Aorta (tissue), 5 donors: ENCODE measurements around the gene APOLD1. TPM values are rescaled to one million over a fixed set of nuclear protein-coding genes. Genes with fewer than 3 reads are reported as not detected.
A peak's percentile ranks its signal among the peaks of the same experiment; 100 is the strongest.

Source experiments
- ATAC-seq: fragments of 200-7000 bp; cut with Tn5 transposase; one replicate; pipeline ENCODE4 v1.9.1; 2022; ENCODE audit warnings: moderate library complexity; ENCODE audit not compliant: low FRiP score
- DNase-seq, 2 donors: peaks; one replicate each; pipeline ENCODE4 v3.0.0-alpha.2; 2020
- H3K27ac ChIP-seq, 2 donors: one replicate each; pipeline ENCODE4 v1.5.1; 2013; ENCODE audit warnings: low read length in 2 of 2, mild to moderate bottlenecking in 2 of 2, moderate library complexity in 2 of 2, control low read depth in 1 of 2, inconsistent platforms in 1 of 2, low read depth in 1 of 2
- H3K27me3 ChIP-seq, 2 donors: one replicate each; pipeline ENCODE4 v1.6.1; 2013; ENCODE audit warnings: control low read depth in 1 of 2, low read length in 1 of 2, mild to moderate bottlenecking in 1 of 2, moderate library complexity in 1 of 2; ENCODE audit not compliant: insufficient read depth in 2 of 2, control insufficient read depth in 1 of 2
- H3K36me3 ChIP-seq, 2 donors: one replicate each; pipeline ENCODE4 v1.6.1; 2013; ENCODE audit warnings: control low read depth in 1 of 2, low read length in 1 of 2, mild to moderate bottlenecking in 1 of 2; ENCODE audit not compliant: insufficient read depth in 2 of 2, control insufficient read depth in 1 of 2
- H3K4me1 ChIP-seq, 2 donors: one replicate each; pipeline ENCODE4 v1.6.1; 2013; ENCODE audit warnings: low read length in 2 of 2, control low read depth in 1 of 2, mild to moderate bottlenecking in 1 of 2, moderate library complexity in 1 of 2; ENCODE audit not compliant: insufficient read depth in 2 of 2, control insufficient read depth in 1 of 2
- H3K4me3 ChIP-seq, 2 donors: one replicate each; pipeline ENCODE4 v1.5.1; 2013; ENCODE audit warnings: low read length in 2 of 2, control low read depth in 1 of 2, mild to moderate bottlenecking in 1 of 2
- H3K9me3 ChIP-seq: one replicate; pipeline ENCODE4 v1.6.1; 2013; ENCODE audit warnings: mild to moderate bottlenecking, low read length; ENCODE audit not compliant: control insufficient read depth
- WGBS, 2 donors: extraction: QIAGEN DNeasy Blood & Tissue Kit; methylation state at CpG; one replicate each; pipeline ENCODE4 v1.1.7; 2013; 5-methylcytosine and 5-hydroxymethylcytosine counted together
- intact Hi-C, 2 donors: fragments of 100-400 bp; cut with DNase I; formaldehyde crosslinking; loops; one replicate each; pipeline versions ENCODE4 v1.14.2 to v1.15.0; 2022
- polyA plus RNA-seq, 2 donors: library from polyadenylated mRNA; stranded (reverse); fragments of 200-250 nt; gene quantifications; one replicate each; pipeline ENCODE4 v1.2.3, GENCODE V29; 2013
- total RNA-seq, 2 donors: library from RNA; stranded (reverse); fragmentation: NEBNext Ultra II Directional; extraction: Animal tissue kit (Norgen Biotek cat#: 25700); gene quantifications; one replicate each; pipeline ENCODE4 v1.2.1, GENCODE V29; 2021
- donor health status: healthy with polysubstance abuse.
- donor health status: Bipolar disorder and iron deficiency.
- donor health status: DM: no; HTN: no; CAD: no.
- donor health status: DM: no; HTN: no; CAD: no.
- donor health status: DM: yes; HTN: yes; CAD: no.

Gene APOLD1
- total and polyA plus RNA-seq, 4 donors = 0.67 to 94.0 (median 10.5) TPM

GRCh38 chr12:12807970-12808702, 22.7 kb downstream of the APOLD1 start:
- Histone ChIP-seq H3K27ac (no peak overlapping the region), H3K4me3 (no peak overlapping the region), H3K4me1 (no peaks in the 10 kb centered on the region), H3K27me3 (no peaks in the 10 kb centered on the region), H3K36me3 (no peaks in the 10 kb centered on the region), H3K9me3 (no peaks in the 10 kb centered on the region)
- ATAC-seq (peak; percentile 31), DNase-seq (peak in 1 of 2 donors; percentile 71)
- WGBS, 2 donors = 58 to 66% methylated on average over 11 of the region's 11 CpGs
- intact Hi-C loops = loop anchor here in 1 of 2 donors (10.0 kb wide), 1 partner anchor 287 kb away; no protein-coding TSS in a partner anchor

DNA sequence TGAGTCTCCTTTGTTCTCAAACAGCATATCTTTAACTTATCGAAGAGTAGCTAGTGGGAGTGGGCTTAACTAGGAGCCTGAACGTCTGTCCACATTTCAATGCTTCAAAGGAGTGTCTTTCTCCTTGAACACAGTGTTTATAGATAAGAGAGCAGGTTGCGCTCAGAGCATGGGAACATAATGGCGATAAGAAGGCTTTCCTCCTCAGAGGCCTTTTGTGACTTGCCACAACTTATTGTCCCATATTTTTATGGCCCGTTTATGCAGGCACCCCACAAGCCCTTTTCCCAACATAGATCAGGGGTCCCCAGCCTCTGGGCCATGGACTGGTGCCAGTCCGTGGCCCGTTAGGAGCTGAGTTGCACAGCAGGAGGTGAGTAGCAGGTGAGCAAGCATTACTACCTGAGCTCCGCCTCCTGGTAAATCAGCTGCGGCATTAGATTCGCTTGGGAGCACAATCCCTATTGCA, 25.1 kb downstream of the APOLD1 start:
- no peak overlapping the region for H3K27ac ChIP-seq
- H3K4me3 ChIP-seq = no peak overlapping the region
- no peaks in the 10 kb centered on the region for H3K27me3 ChIP-seq
- 85 to 89% methylated on average over 10 of the region's 10 CpGs for WGBS, 2 donors
- no peak for ATAC-seq
- intact Hi-C loops = loop anchor here in 1 of 2 donors (10.0 kb wide), 1 partner anchor 404 kb away; no protein-coding TSS in a partner anchor
- DNase-seq = no peak
- H3K4me1 ChIP-seq = peaks cover 0 to 8% of the 10 kb centered on the region in 2 donors
- no peaks in the 10 kb centered on the region for H3K9me3 ChIP-seq
- no peaks in the 10 kb centered on the region for H3K36me3 ChIP-seq

- Histone ChIP-seq H3K9me3 (no peaks in the 10 kb centered on the region), H3K4me3 (no peak overlapping the region), H3K4me1 (peaks cover 0 to 10% of the 10 kb centered on the region in 2 donors), H3K27ac (no peak overlapping the region), H3K36me3 (no peaks in the 10 kb centered on the region), H3K27me3 (no peaks in the 10 kb centered on the region)
- DNase-seq (no peak), ATAC-seq (no peak)
- intact Hi-C loops = loop anchor here in 1 of 2 donors (10.0 kb wide), 1 partner anchor 403 kb away; no protein-coding TSS in a partner anchor
- 94 to 95% methylated on average over 3 of the region's 3 CpGs for WGBS, 2 donors
These were observed 25.9 kb downstream of the APOLD1 start for GRCh38 chr12:12811343-12811742.

DNA sequence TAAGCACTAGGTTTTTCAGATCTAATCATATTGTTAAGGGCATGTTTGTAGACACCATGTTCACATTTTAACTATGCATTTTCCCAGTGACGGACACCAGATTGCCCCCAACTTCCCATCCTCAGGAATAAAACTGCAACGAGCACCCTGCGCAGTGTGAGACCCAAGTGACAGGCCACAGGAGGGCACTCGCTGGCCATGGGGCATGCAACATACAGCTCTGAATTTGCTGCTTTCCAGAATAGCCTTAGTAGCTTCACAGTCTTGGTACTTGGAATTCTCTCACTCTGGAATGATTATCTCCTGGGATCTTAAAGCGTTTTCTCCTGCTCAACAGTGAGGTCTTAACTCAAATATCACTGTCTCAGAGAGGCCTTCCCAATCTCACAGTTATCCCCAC, 26.7 kb downstream of the APOLD1 start:
- Histone ChIP-seq H3K9me3 (no peaks in the 10 kb centered on the region), H3K36me3 (no peaks in the 10 kb centered on the region), H3K27ac (no peak overlapping the region), H3K4me3 (no peak overlapping the region), H3K4me1 (peaks cover 0 to 10% of the 10 kb centered on the region in 2 donors), H3K27me3 (no peaks in the 10 kb centered on the region)
- DNase-seq = no peak
- intact Hi-C loops = loop anchor here in 1 of 2 donors (10.0 kb wide), 1 partner anchor 403 kb away; no protein-coding TSS in a partner anchor
- 94 to 100% methylated on average over 5 of the region's 5 CpGs for WGBS, 2 donors
- ATAC-seq = no peak

DNA sequence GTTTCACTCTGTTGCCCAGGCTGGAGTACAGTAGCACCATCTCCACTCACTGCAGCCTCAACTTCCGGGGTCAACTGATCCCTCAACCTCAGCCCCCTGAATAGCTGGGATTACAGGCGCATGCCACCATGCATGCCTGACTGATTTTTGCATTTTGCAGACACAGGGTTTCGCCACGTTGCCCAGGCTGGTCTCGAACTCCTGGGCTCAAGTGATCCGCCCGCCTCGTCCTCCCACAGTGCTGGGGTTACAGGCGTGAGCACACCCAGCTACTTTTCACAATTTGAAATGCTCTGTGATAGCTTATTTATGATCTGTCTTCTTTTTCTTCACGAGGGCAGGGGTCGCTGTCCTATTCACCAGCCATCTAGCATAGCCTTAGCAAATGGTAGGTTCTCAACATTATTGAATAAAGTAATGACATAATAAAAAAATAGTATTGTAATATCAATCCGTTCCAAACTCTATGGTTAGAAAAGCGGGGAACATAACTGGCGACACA, 27.2 kb downstream of the APOLD1 start:
- Histone ChIP-seq H3K4me3 (no peak overlapping the region), H3K27me3 (no peaks in the 10 kb centered on the region), H3K36me3 (no peaks in the 10 kb centered on the region), H3K4me1 (peaks cover 0 to 10% of the 10 kb centered on the region in 2 donors), H3K9me3 (no peaks in the 10 kb centered on the region), H3K27ac (no peak overlapping the region)
- DNase-seq (no peak), ATAC-seq (no peak)
- intact Hi-C loops = loop anchor here in 1 of 2 donors (10.0 kb wide), 1 partner anchor 402 kb away; no protein-coding TSS in a partner anchor
- 68 to 69% methylated on average over 14 of the region's 14 CpGs for WGBS, 2 donors

DNA sequence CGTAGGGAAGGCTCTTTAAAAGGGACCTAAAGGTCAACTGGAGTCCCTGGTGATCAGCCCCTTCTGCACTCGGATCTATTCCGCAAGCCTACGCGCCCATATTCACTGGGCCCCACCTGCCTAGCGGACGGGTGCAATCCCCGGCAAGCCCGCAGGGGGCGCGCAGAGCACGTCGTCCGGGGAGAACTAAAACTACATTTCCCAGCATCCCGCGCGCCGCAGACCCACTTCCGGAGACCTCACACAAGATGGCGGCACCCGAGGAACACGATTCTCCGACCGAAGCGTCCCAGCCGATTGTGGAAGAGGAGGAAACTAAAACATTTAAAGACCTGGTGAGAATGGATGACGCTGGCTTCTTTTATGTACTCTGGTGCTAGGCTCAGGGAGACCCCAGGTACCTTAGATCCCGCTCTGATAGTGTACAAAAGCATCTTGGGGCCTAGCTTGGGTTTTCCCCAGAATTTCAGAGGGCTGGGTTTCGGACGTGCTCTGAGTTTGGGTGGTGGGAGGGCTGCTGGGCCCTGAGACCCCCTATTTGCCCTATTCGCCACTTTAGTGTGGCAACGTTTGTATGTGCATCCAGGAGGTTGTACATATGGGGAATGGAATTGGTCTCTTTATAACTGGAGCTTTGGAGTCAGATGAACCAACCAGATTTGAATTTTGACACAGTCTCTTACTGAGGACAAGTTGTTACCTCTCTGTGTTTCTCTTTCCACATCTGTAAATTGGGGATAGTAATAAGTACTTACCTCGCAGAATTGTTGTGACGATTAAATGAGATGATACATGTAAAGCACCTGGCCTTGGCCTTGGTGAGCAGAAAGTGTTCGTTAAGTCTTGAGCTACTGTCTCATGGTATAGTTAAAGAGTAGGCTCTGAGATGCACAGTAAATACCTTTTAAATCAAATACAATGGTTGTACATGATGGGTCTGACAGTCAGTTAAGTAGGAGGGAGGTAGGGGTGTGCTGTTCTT, 28.0 kb downstream of the APOLD1 start, which contains the start of gene DDX47:
DDX47 (plus strand) TSS at position 227 of the 982 bp plus-strand sequence; CDS start at position 249, 22 bp downstream.
- intact Hi-C loops = loop anchor here in 1 of 2 donors (10.0 kb wide), 1 partner anchor 401 kb away; no protein-coding TSS in a partner anchor
- Histone ChIP-seq H3K9me3 (no peaks in the 10 kb centered on the region), H3K4me3 (peak within 1 kb of the TSS; percentile 81 to 91), H3K27me3 (no peaks in the 10 kb centered on the region), H3K27ac (peak within 1 kb of the TSS in 1 of 2 donors; percentile 11), H3K4me1 (peaks cover 0 to 10% of the 10 kb centered on the region in 2 donors), H3K36me3 (no peaks in the 10 kb centered on the region)
- peak; percentile 97 to 99 for DNase-seq
- WGBS, 2 donors = 2 to 3% methylated on average over 35 of the region's 35 CpGs
- peak; percentile 98 for ATAC-seq

DNA sequence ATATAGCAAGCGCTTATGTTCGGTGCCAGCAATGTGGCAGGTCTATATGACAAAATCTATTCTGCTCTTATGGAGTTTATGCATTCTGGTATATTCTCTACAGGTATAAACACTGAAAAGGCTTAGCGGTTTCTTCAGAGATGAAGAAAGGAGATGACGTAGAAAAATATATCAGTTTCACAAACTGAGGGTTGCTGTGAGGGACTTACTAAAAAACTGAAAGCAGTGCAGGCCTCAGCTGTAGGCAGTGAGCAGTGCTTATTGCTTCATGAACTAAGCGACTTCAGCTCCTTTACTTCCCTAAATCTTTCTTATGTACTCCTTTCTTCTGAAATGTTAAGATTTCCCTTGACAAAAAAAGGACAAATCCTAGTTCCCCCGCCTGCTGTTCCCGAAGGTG, 32.2 kb downstream of the APOLD1 start:
- Histone ChIP-seq H3K27me3 (no peaks in the 10 kb centered on the region), H3K4me3 (no peak overlapping the region), H3K27ac (no peak overlapping the region), H3K4me1 (peaks cover 0 to 10% of the 10 kb centered on the region in 2 donors), H3K9me3 (no peaks in the 10 kb centered on the region), H3K36me3 (no peaks in the 10 kb centered on the region)
- intact Hi-C loops = loop anchor here in 1 of 2 donors (10.0 kb wide), 1 partner anchor 397 kb away; no protein-coding TSS in a partner anchor
- no peak for ATAC-seq
- DNase-seq = no peak
- 92 to 95% methylated on average over 7 of the region's 7 CpGs for WGBS, 2 donors

DNA sequence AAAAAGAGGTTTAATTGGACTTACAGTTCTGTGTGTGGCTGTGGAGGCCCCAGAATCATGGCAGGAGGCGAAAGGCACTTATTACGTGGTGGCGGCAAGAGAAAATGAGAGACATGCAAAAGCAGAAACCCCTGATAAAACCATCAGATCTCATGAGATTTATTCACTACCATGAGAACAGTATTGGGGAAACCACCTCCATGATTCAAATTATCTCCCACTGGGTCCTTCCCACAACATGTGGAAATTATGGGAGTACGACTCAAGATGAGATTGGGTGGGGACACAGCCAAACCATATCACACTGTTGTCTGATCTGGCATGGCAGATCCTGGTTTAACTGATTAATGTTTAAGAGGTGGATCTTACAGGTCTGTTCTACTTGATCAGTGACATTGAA, 33.2 kb downstream of the APOLD1 start:
- Histone ChIP-seq H3K36me3 (peaks cover 4 to 8% of the 10 kb centered on the region in 2 donors), H3K27me3 (no peaks in the 10 kb centered on the region), H3K4me1 (peaks cover 0 to 10% of the 10 kb centered on the region in 2 donors), H3K27ac (no peak overlapping the region), H3K9me3 (no peaks in the 10 kb centered on the region), H3K4me3 (no peak overlapping the region)
- no peak for DNase-seq
- intact Hi-C loops = loop anchor here in 1 of 2 donors (10.0 kb wide), 1 partner anchor 396 kb away; no protein-coding TSS in a partner anchor
- ATAC-seq = no peak
- WGBS, 2 donors = 94 to 96% methylated on average over 4 of the region's 4 CpGs
